ENCODE results near the gene CWF19L2.
"Not testable (repeated sequence)": the region's sequence is repeated elsewhere in the genome, so short reads cannot be mapped to it uniquely, and the experiment has no call there.

Gene CWF19L2

DNA sequence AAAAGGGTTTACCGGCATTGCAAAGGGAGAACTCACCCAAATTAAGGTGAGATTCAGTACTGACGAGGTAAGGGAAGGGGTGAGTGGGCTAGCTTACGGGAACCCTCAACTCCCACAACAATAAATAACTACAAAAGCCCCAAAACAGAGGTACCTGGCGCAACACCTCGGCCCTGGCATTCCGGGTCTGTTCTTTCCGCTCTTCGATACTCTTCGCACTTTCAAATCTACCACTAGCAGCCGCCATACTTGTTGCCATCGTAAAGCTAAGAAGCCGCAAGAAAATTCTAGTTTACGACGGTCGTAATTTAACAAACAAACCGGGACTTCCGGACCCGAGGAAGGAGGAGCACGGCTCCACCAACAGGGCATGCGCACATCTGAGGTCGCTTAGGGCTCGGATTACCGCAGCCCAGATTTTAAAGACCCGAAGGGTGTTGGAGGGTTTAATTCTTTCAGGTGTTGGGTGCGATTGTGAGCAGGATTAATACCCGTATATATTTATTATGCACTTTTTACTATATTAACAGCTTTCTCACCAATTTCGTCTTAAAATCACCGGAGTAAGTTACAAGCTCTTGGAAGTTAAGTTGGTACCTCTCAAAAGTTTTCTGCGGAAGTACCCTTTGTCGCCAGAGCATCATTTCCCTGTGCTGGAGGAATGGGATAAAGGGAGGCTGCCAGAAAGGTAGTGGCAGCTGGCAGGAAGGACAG is at the start of gene CWF19L2:
Gene CWF19L2, minus strand, starts transcription at position 268 of the 714 bp plus-strand sequence. Its CDS starts 9 bp downstream, at position 259.
- DNase-seq: peak; percentile 84

DNA sequence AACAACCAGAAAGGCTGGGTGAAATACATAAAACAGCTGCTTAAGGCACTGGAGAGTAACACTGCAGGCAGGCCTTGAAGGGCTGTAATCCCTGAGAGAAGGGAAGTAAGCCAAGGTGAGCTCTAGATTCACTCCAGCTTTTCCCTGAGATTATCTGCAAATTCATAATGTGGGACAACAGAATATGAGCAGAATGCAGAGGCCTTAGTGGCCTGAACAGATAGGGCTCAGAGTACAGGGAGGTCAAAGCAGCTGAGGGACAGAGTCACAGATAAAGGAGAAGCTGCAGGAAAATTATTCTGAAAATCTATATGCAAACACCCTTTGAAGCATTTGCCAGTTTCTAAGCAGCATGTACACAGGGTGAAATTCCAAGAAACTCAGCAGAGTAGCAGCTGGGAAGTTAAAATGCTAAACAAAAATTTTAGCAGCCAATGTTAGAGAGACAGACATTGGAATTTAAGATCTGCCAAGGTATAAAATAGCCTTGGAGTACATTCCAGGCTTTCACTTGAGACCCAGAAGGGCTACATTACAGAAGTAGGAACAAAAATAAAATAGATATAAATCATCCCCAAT is 48.1 kb upstream of the CWF19L2 start:
- no peak for DNase-seq

DNA sequence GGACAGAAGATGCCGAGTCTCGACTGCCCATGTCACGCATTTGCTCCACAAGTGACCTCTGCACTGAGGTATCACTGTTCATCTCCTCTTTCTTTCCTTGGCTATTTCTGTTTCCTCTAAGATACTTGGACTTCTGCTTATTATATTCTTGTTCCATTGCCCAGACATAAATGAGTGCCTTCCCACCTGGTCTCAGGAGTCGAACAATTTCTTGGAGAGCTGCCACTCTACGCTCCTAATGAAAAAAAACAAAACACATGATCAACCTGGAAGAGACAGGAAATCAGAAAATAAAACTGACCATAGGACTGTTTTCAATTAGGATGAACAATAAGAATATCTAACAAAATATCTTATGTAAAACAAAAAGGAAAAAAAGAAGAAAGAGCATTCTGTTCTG is 47.4 kb upstream of the CWF19L2 start:
- no peak for DNase-seq

DNA sequence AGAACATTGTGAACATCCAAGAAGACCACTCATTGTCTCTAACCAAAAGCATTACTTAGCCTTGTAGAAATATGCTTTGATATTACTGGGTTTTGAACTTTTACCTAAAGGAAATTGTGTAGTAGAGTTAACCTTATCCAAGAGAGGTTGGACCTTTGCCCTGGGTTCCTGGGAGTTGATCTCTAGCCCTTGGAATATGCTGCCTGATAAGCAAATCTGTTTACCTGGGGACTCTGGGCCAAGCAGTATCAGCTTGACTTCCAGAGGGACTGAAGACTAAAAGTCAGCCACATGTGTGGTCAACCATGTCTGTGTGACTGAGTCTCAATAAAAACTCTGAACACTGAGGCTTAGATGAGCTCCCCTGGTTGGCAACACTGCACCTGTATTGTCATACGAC is 44.1 kb upstream of the CWF19L2 start:
- no peak for DNase-seq

DNA sequence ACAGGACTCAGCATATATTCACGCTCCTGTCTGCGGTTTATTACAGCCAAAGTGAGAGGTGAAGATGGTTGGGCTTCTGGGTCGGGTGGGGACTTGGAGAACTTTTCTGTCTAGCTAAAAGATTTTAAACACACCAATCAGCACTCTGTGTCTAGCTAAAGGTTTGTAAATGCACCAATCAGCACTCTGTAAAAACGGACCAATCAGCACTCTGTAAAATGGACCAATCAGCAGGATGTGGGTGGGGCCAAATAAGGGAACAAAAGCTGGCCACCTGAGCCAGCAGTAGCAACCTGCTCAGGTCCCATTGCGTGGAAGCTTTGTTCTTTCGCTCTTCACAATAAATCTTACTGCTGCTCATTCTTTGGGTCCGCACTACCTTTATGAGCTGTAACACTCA is 39.7 kb upstream of the CWF19L2 start:
- DNase-seq: not testable (repeated sequence)

DNA sequence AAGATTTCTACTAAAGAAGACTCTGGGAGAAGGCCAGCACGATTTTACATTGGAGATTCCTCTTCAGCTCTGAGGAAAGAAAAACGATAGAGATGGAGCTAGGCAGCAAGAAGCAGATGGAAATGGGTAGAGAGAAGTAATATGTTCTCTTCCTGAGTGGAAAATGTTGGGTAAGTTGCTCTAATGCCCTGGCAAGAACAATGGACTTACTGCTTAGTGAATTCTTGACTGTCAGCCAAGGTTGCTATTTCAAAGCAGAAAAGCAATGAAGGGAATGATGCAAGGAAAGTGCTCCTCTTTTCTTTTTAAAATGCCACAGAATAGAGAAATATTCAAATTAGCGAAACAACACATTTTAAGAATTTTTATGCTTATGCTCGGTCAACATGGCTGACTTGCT is 38.4 kb upstream of the CWF19L2 start:
- no peak for DNase-seq

DNA sequence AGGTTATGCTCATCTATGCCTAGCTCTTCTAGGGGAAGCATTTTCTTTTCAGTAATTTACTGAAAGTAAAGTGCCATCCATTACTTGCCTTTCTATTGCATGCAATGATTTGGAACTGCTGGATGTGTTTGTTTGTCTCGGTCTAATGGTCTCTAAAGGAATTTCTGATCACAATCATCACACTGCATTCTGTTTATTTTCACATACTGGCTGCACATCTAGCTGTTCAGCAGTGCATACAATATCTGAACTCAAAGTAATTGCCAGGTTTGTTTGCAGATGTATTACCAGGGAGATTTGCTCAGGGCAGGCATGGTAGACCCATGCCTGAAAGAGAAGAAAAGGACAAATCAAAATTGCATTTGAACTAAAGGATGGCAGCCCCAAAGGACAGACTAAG is 36.4 kb upstream of the CWF19L2 start:
- no peak for DNase-seq

DNA sequence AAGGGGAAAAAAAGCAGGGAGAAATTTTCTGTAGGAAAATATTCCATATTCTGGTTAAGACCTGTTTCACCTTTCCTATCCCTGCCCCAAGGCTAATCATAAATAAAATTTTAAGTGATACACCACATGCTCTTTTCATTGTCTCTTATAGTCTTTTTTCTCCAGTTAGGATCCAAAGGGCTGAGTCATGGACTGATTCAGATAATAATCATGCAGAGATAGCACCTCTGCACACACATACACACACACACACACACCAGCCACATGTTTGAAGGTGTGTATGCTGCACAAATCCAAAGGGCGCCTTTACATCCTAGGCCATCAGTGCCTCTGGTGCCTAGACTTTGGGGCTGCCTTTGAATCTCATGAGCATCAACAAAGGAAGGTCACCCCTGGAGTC is 35.5 kb upstream of the CWF19L2 start:
- no peak for DNase-seq

DNA sequence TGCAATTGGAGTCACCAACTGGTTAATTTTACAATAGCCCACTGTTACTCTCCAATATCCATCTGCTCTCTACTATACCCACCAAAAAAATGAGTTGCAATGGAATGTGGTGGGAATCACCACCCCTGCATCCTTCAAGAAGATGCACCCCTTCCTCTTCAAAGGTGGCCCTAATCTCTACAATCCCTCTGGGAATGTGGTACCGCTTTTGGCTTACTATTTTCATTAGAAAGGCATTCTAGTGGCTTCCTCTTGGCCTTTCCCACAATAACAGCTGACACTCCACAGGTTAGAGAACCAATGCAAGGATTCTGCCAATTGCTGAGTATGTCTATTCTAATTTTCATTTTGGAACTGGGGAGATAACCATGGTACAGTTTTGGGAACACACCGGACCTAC is 33.2 kb upstream of the CWF19L2 start:
- no peak for DNase-seq

DNA sequence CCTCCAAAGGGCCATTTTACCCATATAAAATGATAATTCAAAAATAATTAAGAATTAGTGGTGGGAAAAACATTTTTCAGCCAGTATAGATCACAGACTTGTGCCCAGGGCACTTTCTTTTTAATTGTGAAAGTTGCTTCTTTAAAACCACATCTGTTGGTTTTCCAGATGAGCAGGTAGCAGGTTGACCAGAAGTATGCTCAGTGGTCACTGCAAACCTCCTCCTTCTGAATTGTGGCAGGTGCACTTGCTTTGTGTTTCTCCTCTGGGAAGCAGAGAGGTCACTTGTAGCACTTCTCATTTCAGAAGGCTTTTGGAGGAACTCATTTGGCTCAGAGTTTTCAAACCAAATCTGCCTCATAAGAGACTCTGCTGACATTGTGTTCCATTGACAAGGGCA is 24.6 kb upstream of the CWF19L2 start:
- no peak for DNase-seq

DNA sequence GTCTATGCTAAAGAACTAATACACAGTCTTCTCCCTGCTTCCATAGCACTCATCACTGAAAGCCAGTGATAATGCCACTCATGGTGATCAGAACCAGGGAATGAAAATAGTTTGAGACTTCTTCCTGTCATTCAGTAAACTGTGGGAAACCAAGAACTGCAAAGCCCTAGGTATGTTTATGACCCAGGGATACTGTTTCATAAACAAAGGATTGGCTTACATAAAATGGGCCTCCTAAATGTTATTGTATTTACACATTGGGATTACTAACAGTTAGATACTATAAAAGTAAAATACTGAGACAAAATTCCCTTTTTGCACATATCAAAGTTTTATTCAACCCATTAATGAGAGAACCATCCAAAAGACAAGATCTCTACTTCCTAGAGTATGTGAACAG is 21.3 kb upstream of the CWF19L2 start:
- DNase-seq: no peak

DNA sequence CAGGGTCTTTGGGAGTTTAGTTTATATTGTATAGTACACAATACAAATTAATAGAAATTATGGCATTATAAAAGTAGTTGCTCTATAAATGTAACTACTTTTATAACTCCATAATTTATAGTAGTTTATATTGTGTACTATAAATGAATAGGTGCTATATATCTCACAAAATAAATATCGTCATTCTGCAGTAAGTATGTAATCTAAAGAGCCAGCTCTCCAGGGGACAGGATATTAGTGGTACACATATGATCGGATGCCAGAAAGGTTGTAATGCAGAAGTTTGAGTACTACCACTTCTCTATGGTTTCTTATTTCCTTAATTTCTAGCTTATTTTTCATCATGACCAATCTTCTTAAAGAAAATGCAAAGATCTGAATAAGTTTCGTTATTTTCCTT is 20.2 kb upstream of the CWF19L2 start:
- no peak for DNase-seq

DNA sequence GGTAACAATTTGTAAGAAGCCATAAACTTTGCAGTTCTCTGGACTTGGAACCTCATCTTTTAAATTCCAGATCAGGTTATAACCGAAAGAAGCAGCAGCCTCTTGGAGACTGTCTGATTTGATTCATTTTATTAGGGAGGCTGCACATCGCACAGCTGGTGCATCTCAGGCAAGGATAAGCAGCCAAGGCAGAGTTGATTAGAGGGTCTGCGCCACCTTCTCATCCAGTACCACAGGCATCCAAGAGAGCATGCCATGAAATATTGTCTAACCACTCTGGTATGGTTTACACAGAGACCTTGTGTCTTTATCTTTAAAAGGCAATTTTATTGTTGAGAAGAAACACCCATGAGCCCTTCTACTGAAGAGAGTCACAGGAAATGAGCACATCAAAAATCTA is 16.2 kb upstream of the CWF19L2 start:
- DNase-seq: no peak

DNA sequence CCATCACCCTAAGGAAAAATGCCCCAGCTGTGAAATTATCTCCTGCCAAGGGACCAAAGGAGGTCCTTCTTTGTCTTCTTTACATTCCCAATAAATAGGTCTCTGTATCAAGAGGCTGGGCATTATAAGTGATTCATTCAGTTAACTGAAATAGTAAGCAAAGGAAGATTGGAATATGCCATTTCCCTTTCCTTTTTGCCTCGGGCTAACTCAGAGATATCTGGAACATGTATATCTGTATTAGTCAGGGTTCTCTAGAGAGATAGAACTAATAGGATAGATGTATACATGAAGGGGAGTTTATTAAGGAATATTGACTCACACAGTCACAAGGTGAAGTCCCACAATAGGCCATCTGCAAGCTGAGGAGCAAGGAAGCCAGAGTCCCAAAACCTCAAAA is 15.3 kb upstream of the CWF19L2 start:
- DNase-seq: no peak

DNA sequence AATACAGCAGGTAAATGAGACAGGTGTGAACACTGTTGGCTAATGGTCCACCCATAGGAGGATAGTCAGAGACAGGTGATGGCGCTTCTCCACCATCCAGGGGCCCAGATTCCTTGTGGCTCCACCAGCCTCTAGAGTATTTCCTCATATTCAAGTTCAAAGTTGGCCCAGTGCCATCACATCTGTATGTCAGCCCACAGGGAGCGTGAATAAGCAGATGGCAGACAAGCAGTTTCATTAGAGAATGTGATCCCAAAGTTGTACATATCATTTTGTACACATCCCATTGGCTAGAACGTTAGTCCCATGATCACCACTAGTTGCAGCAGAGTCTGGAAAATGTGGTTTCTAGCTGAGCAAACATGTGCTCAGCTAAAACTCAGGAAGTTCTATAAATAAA is 11.0 kb upstream of the CWF19L2 start:
- no peak for DNase-seq

DNA sequence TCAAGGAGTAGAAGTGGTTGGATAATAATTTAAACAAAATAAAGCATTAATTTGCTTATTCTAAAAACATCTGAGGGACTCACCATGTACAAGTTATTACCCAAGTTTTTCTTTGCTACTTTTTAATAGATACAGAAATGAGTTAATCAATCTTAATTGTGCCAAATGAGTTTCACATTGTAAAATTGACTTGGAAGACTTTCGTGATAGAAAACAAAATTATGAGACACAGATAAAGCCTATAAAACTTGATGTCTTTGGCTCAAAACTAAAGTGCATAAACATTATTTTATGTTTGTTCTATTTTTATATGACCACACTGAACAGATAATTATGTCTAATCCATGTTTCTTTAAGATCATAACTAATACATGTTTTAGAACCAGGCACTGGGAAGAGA is 10.1 kb upstream of the CWF19L2 start:
- no peak for DNase-seq

DNA sequence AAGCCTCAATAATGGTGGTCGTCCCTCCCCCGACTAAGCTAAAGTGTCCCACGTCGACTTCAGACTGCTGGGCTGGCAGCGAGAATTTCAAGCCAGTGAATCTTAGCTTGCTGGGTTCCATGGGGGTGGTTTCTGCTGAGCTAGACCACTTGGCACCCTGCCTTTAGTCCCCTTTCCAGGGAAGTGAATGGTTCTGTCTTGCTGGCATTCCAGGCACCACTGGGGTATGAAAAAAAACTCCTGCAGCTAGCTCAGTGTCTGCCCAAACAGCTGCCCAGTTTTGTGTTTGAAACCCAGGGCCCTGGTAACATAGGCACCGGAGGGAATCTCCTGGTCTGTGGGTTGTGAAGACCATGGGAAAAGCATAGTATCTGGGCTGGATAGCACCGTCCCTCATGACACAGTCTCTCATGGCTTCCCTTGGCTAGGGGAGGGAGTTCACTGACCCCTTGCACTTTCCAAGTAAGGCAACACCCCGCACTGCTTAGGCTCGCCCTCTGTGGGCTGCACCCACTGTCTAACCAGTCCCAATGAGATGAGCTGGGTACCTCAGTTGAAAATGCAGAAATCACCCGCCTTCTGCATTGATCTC is 8.7 kb upstream of the CWF19L2 start:
- DNase-seq: not testable (repeated sequence)

DNA sequence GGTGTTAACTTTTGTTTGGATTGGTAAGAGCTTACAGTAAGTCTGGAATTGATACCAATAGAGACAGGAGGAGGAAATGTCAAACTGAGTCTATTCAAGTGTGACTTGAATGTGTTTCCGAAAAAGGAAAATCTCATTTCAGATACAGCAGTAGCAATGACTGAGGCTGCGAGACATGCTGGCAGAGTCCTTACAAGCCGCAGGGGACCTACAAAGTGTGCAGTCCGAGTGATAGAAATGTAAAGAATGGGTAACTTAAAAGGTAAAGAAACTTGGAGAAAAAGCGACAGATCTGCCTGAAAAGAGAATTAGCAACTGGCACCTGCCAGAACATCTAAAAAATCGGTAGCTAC is 444 bp downstream of the CWF19L2 start:
- no peak for DNase-seq

DNA sequence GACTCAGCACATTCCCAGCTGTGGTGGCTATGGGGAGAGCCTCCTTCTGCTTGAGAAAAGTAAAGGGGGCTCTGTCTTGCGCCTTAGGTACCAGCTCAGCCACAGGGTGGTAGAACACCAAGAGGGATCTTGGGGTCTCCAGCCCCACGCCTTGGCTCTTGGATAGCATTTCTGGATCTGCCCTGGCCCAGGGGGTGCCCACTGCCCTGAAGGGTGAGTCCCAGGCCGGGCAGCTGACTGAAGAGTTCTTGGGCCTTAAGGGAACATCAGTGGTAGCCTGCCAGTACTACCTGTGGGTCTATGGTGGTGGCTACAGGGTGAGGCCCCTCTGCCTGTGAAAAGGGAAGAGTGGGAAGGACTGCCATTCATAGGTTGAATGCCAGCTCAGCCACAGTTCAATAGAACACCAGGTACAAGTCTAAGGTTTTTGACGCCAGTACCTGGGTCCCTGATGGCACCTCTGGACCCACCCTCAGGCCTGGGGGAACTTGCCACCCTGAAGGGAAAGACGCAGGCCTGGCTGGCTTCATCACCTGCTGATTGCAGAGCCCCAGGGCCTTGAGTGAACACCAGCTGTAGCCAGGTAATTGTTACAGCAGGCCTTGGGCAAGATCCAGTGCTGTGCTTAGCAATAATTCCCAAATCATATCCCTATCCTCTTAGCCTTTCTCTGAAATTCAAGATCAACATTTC is 3.9 kb downstream of the CWF19L2 start:
- DNase-seq: no peak

DNA sequence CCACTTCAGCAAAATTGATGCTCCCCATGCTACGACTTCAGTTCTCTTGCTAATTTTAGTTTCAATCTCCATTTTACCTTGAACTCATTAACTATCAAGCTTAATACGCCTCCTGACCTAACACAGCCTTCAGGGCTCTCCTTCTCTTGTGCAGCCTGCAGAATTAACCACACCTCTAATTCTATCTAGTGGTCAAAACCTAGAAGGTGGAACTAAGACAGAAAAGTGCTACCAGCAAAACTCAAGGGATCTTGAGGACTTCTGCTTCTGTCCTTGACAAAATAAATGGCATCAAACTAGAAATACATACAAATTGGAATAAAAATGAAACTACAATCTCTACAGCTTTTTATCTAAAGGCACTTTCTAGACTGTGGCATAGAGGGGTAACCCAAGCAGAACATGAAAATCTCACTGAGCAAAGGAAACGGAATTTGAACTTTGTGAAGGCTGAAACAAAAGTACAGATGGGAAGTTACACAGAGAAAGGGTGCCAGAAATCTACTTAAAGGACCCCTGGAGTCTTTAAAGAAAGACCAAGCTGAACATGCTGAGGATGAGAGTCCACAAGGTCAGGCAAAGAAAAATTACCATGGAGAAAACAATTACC is 10.7 kb downstream of the CWF19L2 start:
- DNase-seq: no peak

DNA sequence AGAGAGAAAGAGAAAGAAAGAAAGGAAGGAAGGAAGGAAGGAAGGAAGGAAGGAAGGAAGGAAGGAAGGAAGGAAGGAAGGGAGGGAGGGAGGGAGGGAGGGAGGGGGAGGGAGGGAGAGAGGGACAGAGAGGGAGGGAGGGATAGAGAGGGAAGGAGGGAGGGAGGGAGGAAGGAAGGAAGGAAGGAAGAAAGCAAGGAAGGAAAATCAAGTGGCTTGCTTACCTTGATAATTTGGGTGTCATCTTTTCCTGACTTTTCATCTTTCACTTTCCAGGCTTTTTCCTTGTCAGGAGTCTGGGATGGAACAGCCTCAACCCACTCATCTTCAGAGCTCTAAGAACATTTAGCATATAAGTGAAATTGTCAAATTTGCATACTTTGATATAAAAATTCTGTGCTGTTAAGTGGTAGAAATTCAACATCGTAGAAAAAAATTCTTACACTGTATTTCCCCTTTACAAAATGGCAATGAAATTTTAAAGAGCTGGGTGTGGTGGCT is 14.9 kb downstream of the CWF19L2 start:
- DNase-seq: no peak

DNA sequence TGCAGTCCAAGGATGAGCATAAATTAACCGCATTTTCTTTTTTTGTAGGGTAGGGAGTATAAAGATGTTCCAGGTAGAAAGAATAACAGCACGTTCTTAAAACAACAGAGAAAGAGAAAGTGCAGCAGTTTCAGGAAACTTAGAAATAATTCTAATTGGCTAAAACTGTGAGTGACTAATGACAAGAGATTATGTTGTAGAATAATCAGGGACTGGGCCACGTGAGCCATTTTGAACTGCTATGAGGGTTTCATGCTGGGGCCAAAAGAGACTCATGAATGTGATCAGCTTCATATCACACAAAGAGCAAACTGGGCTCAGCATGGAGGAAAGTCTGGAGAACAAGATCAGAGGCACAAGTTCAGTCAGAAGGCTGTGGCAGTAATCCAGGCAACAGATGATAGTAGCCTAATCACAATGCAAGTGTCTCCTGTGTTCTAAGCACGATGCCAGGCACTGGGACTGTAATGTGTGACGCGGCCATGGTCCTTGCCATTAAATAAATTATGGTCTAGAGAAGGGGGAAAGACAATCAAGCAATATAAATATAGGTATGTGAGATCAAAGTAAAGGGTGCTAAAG is 17.9 kb downstream of the CWF19L2 start:
- DNase-seq: no peak

DNA sequence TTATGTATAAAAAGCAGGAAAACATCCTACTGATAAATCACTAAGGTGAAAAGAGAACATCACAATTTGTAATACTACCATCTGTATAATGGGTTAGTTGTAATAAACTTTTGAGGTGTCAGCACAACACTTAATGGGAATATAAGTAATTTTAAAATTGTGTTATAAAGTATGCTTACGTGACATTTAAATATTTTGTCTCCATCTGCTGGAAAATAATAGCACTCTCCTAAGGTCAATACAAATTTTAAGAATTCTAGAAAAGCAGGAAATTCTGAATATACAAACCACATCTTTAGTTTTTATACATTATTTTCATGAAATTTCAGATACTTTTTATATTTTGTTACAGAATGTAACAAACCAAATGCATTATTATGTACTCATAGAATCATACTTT is 19.5 kb downstream of the CWF19L2 start:
- DNase-seq: no peak
